SK-N-SH treated with all-trans-retinoic acid at 6 μM for 48 hours (cell line): ENCODE measurements around the gene SPOCK1.

Source experiments
- ARNTL ChIP-seq: fragments of 450-650 bp; formaldehyde crosslinking; IDR thresholded peaks from 2 replicates; pipeline ENCODE4 v1.5.0; 2020; ENCODE audit warnings: low read depth, mild to moderate bottlenecking, moderate library complexity, borderline replicate concordance
- ISL1 ChIP-seq: fragments of 250-450 bp; sonication (Bioruptor Pico); IDR thresholded peaks from 2 replicates; pipeline ENCODE4 v2.1.2; 2022; ENCODE audit warnings: mild to moderate bottlenecking, moderate library complexity
- POU6F1 ChIP-seq: fragments of 250-450 bp; sonication (Bioruptor Pico); IDR thresholded peaks from 2 replicates; pipeline ENCODE4 v1.8.0; 2021; ENCODE audit warnings: low read depth, mild to moderate bottlenecking, moderate library complexity, borderline replicate concordance
- RARB ChIP-seq: fragments of 250-450 bp; sonication (Bioruptor Pico); IDR thresholded peaks from 2 replicates; pipeline ENCODE4 v1.8.0; 2021; ENCODE audit warnings: mild to moderate bottlenecking, moderate library complexity
- TCF4 ChIP-seq: fragments of 250-450 bp; sonication (Bioruptor Pico); IDR thresholded peaks from 2 replicates; pipeline ENCODE4 v1.8.0; 2021; ENCODE audit warnings: mild to moderate bottlenecking, moderate library complexity, borderline replicate concordance
- TOX ChIP-seq: fragments of 250-450 bp; sonication (Bioruptor Pico); IDR thresholded peaks from 2 replicates; pipeline ENCODE4 v1.8.0; 2021; ENCODE audit warnings: mild to moderate bottlenecking, moderate library complexity, borderline replicate concordance
- TSHZ2 ChIP-seq: fragments of 250-450 bp; sonication (Bioruptor Pico); IDR thresholded peaks from 2 replicates; pipeline ENCODE4 v1.5.0; 2020; ENCODE audit warnings: mild to moderate bottlenecking, moderate library complexity
- ZC3H10 ChIP-seq: fragments of 250-450 bp; sonication (Bioruptor Pico); IDR thresholded peaks from 2 replicates; pipeline ENCODE4 v1.5.1; 2021; ENCODE audit warnings: mild to moderate bottlenecking, moderate library complexity
- ZFP3 ChIP-seq: fragments of 250-450 bp; sonication (Bioruptor Pico); IDR thresholded peaks from 2 replicates; pipeline ENCODE4 v1.5.0; 2020; ENCODE audit warnings: mild to moderate bottlenecking, moderate library complexity
- ZFP30 ChIP-seq: fragments of 450-650 bp; formaldehyde crosslinking; IDR thresholded peaks from 2 replicates; pipeline ENCODE4 v1.5.0; 2022; ENCODE audit warnings: mild to moderate bottlenecking, moderate library complexity
- ZNF8 ChIP-seq: fragments of 450-650 bp; formaldehyde crosslinking; IDR thresholded peaks from 2 replicates; pipeline ENCODE4 v1.5.0; 2020; ENCODE audit warnings: mild to moderate bottlenecking, moderate library complexity
- TF ChIP-seq, protein P1 (sequence below): fragments of 250-450 bp; sonication (Bioruptor Pico); IDR thresholded peaks from 2 replicates; pipeline ENCODE4 v1.5.1; 2020; ENCODE audit warnings: low read depth, mild to moderate bottlenecking, moderate library complexity
- TF ChIP-seq, protein P2 (sequence below): fragments of 250-450 bp; sonication (Bioruptor Pico); IDR thresholded peaks from 2 replicates; pipeline ENCODE4 v1.8.0; 2020; ENCODE audit warnings: mild to moderate bottlenecking, moderate library complexity, borderline replicate concordance

GRCh38 chr5:137024044-137024443 lies 475.1 kb downstream of the SPOCK1 start:
- TF ChIP-seq TCF4 (CRISPR knock-in tag) (no peak), ZC3H10 (no peak), TSHZ2 (no peak), RARB (CRISPR knock-in tag) (no peak), TOX (CRISPR knock-in tag) (no peak), ZNF8 (CRISPR knock-in tag) (no peak), ZFP3 (CRISPR knock-in tag) (no peak), ZFP30 (CRISPR knock-in tag) (no peak), POU6F1 (CRISPR knock-in tag) (no peak), ARNTL (no peak), ISL1 (CRISPR knock-in tag) (no peak)
- TF ChIP-seq, protein P1, sequence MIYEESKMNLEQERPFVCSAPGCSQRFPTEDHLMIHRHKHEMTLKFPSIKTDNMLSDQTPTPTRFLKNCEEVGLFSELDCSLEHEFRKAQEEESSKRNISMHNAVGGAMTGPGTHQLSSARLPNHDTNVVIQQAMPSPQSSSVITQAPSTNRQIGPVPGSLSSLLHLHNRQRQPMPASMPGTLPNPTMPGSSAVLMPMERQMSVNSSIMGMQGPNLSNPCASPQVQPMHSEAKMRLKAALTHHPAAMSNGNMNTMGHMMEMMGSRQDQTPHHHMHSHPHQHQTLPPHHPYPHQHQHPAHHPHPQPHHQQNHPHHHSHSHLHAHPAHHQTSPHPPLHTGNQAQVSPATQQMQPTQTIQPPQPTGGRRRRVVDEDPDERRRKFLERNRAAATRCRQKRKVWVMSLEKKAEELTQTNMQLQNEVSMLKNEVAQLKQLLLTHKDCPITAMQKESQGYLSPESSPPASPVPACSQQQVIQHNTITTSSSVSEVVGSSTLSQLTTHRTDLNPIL, result no peak
- TF ChIP-seq, protein P2, sequence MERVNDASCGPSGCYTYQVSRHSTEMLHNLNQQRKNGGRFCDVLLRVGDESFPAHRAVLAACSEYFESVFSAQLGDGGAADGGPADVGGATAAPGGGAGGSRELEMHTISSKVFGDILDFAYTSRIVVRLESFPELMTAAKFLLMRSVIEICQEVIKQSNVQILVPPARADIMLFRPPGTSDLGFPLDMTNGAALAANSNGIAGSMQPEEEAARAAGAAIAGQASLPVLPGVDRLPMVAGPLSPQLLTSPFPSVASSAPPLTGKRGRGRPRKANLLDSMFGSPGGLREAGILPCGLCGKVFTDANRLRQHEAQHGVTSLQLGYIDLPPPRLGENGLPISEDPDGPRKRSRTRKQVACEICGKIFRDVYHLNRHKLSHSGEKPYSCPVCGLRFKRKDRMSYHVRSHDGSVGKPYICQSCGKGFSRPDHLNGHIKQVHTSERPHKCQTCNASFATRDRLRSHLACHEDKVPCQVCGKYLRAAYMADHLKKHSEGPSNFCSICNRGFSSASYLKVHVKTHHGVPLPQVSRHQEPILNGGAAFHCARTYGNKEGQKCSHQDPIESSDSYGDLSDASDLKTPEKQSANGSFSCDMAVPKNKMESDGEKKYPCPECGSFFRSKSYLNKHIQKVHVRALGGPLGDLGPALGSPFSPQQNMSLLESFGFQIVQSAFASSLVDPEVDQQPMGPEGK (CRISPR knock-in tag), result no peak
